BJ (cell line): ENCODE results near the gene TESK2. TPM values are rescaled to one million over a fixed set of nuclear protein-coding genes. Genes with fewer than 3 reads are reported as not detected.
"Not testable (repeated sequence)": the region's sequence is repeated elsewhere in the genome, so short reads cannot be mapped to it uniquely, and the experiment has no call there.

Experiments
- CTCF ChIA-PET: fragments of 350-600 bp; formaldehyde crosslinking; extraction: SDS; loops from one replicate; lab custom pipeline; 2021; ENCODE audit warnings: antibody characterized with exemption, inconsistent platforms; lab: Yijun Ruan, JAX
- POLR2A ChIA-PET: fragments of 300-600 bp; sonication (Branson Sonifier 250); formaldehyde crosslinking; extraction: SDS; loops from one replicate; lab custom pipeline; 2021; ENCODE audit warnings: antibody characterized with exemption; lab: Charles Lee
- DNase-seq: peaks from one replicate; pipeline ENCODE4 v3.0.0-alpha.2; 2011; ENCODE audit warnings: low read depth
- H3K27me3 ChIP-seq: 2 replicates; pipeline ENCODE4 v1.6.0; 2011; ENCODE audit warnings: low read length; ENCODE audit not compliant: control insufficient read depth, insufficient read depth
- H3K36me3 ChIP-seq: 2 replicates; pipeline ENCODE4 v1.5.1; 2011; ENCODE audit warnings: low read length; ENCODE audit not compliant: control insufficient read depth, insufficient read depth
- H3K4me3 ChIP-seq: 2 replicates; pipeline ENCODE4 v1.5.1; 2011; ENCODE audit warnings: low read depth, mild to moderate bottlenecking, control low read depth, low read length
- polyA plus RNA-seq: library from polyadenylated mRNA; depleted of rRNA; stranded (reverse); fragments of >200 nt; gene quantifications from 2 replicates; pipeline ENCODE4 v1.2.3, GENCODE V29; 2011
- TF ChIP-seq, protein P1 (sequence below): IDR thresholded peaks from 2 replicates; pipeline ENCODE4 v1.5.1; 2011; ENCODE audit warnings: low read depth, mild to moderate bottlenecking, control low read depth, inconsistent platforms, low read length, moderate library complexity; ENCODE audit not compliant: insufficient read depth

The TESK2 gene
- polyA plus RNA-seq, 1 experiment: 2.5 TPM

DNA sequence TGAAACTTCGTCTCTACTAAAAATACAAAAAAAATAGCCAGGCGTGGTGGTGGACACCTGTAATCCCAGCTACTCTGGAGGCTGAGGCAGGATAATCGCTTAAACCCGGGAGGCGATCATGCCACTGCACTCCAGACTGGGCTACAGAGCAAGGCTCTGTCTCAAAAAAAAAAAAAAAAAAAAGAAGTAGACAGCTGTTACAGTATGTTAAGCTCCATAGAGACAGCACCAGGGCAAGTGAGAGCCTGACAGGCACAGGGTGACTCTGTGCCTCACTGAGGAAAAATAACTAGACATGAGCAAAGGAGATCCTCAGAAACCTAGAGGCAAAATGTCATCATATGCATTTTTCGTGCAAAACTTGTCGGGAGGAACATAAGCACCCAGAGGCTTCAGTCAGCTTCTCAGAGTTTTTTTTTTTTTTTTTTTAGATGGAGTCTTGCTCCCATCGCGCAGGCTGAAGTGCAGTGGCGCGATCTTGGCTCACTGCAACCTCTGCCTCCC lies 39.7 kb upstream of the TESK2 start:
- CTCF ChIA-PET: no interaction called here
- POLR2A ChIA-PET: interaction anchor here (0.6 kb wide), 1 partner anchor 73 kb away, joined by 8 read pairs; no protein-coding TSS in a partner anchor
- Histone ChIP-seq H3K27me3 (no peaks in the 10 kb centered on the region), H3K4me3 (no peak overlapping the region), H3K36me3 (no peaks in the 10 kb centered on the region)
- DNase-seq: no peak
- TF ChIP-seq, protein P1, sequence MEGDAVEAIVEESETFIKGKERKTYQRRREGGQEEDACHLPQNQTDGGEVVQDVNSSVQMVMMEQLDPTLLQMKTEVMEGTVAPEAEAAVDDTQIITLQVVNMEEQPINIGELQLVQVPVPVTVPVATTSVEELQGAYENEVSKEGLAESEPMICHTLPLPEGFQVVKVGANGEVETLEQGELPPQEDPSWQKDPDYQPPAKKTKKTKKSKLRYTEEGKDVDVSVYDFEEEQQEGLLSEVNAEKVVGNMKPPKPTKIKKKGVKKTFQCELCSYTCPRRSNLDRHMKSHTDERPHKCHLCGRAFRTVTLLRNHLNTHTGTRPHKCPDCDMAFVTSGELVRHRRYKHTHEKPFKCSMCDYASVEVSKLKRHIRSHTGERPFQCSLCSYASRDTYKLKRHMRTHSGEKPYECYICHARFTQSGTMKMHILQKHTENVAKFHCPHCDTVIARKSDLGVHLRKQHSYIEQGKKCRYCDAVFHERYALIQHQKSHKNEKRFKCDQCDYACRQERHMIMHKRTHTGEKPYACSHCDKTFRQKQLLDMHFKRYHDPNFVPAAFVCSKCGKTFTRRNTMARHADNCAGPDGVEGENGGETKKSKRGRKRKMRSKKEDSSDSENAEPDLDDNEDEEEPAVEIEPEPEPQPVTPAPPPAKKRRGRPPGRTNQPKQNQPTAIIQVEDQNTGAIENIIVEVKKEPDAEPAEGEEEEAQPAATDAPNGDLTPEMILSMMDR: no peak

- H3K36me3 ChIP-seq: no peaks in the 10 kb centered on the region
- no peak for DNase-seq
- no peaks in the 10 kb centered on the region for H3K27me3 ChIP-seq
- ChIA-PET POLR2A (no interaction called here), CTCF (no interaction called here)
- no peak overlapping the region for H3K4me3 ChIP-seq
- TF ChIP-seq, protein P1: no peak
Measured at GRCh38 chr1:45526135-45526644, 35.2 kb upstream of the TESK2 start.

DNA sequence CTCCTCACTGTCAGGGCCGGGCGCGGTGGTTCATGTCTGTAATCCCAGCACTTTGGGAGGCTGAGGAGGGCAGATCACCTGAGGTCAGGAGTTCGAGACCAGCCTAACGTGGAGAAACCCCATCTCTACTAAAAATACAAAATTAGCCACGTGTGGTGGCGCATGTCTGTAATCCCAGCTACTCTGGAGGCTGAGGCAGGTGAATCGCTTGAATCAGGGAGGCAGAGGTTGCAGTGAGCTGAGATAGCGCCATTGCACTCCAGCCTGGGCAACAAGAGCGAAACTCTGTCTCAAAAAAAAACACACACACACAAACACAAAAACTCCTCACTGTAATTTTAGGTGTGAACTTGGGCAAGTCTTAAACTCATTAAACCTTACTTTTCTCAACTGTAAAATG lies 33.0 kb upstream of the TESK2 start:
- H3K4me3 ChIP-seq, H3K36me3 ChIP-seq, H3K27me3 ChIP-seq, DNase-seq: not testable (repeated sequence)
- ChIA-PET POLR2A (interaction anchor here (0.7 kb wide), 1 partner anchor 30 kb away, joined by 5 read pairs; no protein-coding TSS in a partner anchor), CTCF (interaction anchor here (0.6 kb wide), 1 partner anchor 398 kb away, joined by 4 read pairs; no protein-coding TSS in a partner anchor)

- POLR2A ChIA-PET: interaction anchor here (0.6 kb wide), 1 partner anchor 9 kb away, joined by 3 read pairs; no protein-coding TSS in a partner anchor
- DNase-seq, CTCF ChIA-PET, H3K4me3 ChIP-seq, H3K36me3 ChIP-seq, H3K27me3 ChIP-seq: not testable (repeated sequence)
Measured at GRCh38 chr1:45523516-45523915, 32.6 kb upstream of the TESK2 start.

DNA sequence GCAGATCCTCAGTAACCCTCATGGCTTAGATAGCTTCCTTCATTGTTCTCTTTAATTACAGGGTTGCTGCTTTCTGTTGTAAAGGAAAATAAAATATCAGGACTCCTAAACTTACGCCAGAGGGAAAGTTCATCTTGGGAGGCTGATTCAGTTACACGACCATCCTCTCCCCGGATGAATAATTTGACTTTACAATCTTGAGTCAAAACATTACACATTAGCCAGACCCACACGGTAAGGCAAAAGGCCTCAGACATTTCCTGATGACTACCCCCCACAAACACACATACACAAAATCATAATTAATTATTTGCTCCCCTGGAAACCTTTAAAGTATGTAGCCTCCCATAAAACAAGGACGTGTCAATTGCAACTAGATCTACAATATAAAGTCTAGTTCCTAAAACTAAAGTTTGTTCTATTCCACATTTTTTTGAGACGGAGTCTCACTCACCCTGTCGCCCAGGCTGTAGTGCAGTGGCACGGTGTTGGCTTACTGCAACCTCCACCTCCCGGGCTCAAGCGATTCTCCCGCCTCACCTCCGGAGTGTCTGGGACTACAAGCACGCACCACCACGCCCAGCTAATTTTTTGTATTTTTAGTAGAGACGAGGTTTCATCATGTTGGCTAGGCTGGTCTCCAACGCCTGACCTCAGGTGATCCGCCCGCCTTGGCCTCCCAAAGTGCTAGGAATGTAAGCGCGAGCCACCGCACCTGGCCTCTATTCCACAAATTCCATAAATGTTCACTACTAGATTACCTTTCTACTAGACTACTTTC lies 31.6 kb upstream of the TESK2 start:
- ChIA-PET CTCF (interaction anchor here (1.0 to 2.4 kb wide), 4 partner anchors 9 to 47 kb away, joined by 3 to 10 read pairs (median 5); no protein-coding TSS in a partner anchor), POLR2A (interaction anchor here (0.6 to 1.8 kb wide), 9 partner anchors 7 to 703 kb away, joined by 3 to 13 read pairs (median 3); partner anchors contain the start of genes AKR1A1, GPBP1L1, MMACHC and NASP)
- Histone ChIP-seq H3K4me3 (peak overlapping the region; percentile 71), H3K27me3 (no peaks in the 10 kb centered on the region), H3K36me3 (peaks cover 3% of the 10 kb centered on the region; the same call in 1 of the 2 replicates)
- peak; percentile 19 for DNase-seq
- TF ChIP-seq, protein P1: no peak
